SK-N-MC (cell line): ENCODE measurements around the gene ACSS2.

Source experiments
- EZH2 ChIP-seq: fragments of 200-600 bp; sonication (generic); IDR thresholded peaks from one replicate; pipeline ENCODE4 v1.6.1; 2017; ENCODE audit warnings: antibody characterized with exemption
- FOXP2 ChIP-seq: optimal IDR thresholded peaks from 2 replicates; pipeline ENCODE3; 2011; ENCODE audit warnings: mild to moderate bottlenecking, moderate library complexity; ENCODE audit not compliant: insufficient read depth; ENCODE audit errors: extremely low read length, control extremely low read depth
- POLR2AphosphoS5 ChIP-seq: IDR thresholded peaks from 2 replicates; pipeline ENCODE4 v1.6.1; 2012; ENCODE audit warnings: mild to moderate bottlenecking, low read depth, low read length, borderline replicate concordance

- TF ChIP-seq EZH2 (no peak), FOXP2 (no peak), POLR2AphosphoS5 (no peak)
These were observed 46.4 kb downstream of the ACSS2 start for GRCh38 chr20:34922654-34923381.
